NB4 (cell line): Measurements from ENCODE around the gene L2HGDH.

Experiments
- CTCF ChIP-seq: IDR thresholded peaks from one replicate; pipeline ENCODE4 v1.5.1; 2012; ENCODE audit warnings: low read depth, low read length
- MYC ChIP-seq: IDR thresholded peaks from 2 replicates; pipeline ENCODE4 v1.6.1; 2011; ENCODE audit warnings: low read depth, low read length

GRCh38 chr14:50260511-50260910, 51.5 kb downstream of the L2HGDH start:
- no peak for TF ChIP-seq MYC
- peak; percentile 50 for TF ChIP-seq CTCF
